Measurements from ENCODE around the gene BCL2.

DNA sequence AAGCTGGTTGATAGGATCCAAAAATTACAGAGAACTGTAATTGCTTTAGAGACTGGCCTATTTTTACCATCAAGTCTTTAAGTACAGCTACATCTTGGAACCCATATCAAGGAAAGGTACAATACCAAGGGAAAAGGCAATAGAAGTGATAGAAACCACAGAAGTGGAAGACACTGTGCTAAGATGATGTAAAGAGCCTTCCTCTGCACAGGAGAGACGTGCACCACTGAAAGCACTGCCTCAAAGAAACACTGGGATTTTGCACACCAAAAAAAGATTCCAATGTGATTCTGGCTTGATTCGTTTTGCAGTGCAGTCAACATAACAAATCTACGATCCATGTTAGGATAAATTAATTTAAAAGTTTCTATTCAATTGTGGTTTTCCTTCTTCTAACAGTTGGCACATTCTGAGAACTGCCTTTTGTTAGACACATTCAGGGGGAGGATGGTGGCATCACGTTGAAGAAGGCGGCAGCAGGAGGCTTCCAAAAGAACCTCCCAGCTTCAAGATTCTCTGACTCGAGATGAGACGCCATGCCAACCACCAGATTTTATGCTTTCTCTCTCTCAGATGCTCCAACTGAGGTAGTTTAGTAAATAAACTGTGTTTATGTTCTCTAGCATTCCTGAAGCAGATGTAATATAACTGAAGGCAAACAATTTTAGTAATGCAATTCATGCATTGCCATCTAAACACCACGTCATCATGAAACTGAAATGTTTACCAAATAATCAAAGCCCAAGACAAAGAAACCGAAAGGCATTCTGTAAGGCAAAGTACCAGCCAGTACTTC lies 102.9 kb downstream of the BCL2 start:
- TF ChIP-seq ZNF121 (CRISPR knock-in tag; IDR thresholded peaks at IDR 0.05) (no peak), TCF7 (CRISPR knock-in tag; IDR thresholded peaks at IDR 0.05; ENCODE audit: low read depth) (no peak), NR2C2 (CRISPR knock-in tag; IDR thresholded peaks at IDR 0.05) (no peak), ZNF263 (CRISPR knock-in tag; IDR thresholded peaks at IDR 0.05; ENCODE audit: low read depth) (no peak), CBFB (CRISPR knock-in tag; IDR thresholded peaks at IDR 0.05; ENCODE audit: low read depth) (no peak)
- TF ChIP-seq, protein P1, sequence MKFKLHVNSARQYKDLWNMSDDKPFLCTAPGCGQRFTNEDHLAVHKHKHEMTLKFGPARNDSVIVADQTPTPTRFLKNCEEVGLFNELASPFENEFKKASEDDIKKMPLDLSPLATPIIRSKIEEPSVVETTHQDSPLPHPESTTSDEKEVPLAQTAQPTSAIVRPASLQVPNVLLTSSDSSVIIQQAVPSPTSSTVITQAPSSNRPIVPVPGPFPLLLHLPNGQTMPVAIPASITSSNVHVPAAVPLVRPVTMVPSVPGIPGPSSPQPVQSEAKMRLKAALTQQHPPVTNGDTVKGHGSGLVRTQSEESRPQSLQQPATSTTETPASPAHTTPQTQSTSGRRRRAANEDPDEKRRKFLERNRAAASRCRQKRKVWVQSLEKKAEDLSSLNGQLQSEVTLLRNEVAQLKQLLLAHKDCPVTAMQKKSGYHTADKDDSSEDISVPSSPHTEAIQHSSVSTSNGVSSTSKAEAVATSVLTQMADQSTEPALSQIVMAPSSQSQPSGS (CRISPR knock-in tag; IDR thresholded peaks at IDR 0.05; ENCODE audit: borderline replicate concordance, low read depth) = no peak
- TF ChIP-seq, protein P2, sequence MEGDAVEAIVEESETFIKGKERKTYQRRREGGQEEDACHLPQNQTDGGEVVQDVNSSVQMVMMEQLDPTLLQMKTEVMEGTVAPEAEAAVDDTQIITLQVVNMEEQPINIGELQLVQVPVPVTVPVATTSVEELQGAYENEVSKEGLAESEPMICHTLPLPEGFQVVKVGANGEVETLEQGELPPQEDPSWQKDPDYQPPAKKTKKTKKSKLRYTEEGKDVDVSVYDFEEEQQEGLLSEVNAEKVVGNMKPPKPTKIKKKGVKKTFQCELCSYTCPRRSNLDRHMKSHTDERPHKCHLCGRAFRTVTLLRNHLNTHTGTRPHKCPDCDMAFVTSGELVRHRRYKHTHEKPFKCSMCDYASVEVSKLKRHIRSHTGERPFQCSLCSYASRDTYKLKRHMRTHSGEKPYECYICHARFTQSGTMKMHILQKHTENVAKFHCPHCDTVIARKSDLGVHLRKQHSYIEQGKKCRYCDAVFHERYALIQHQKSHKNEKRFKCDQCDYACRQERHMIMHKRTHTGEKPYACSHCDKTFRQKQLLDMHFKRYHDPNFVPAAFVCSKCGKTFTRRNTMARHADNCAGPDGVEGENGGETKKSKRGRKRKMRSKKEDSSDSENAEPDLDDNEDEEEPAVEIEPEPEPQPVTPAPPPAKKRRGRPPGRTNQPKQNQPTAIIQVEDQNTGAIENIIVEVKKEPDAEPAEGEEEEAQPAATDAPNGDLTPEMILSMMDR (IDR thresholded peaks at IDR 0.05) = no peak
- TF ChIP-seq, protein P3, sequence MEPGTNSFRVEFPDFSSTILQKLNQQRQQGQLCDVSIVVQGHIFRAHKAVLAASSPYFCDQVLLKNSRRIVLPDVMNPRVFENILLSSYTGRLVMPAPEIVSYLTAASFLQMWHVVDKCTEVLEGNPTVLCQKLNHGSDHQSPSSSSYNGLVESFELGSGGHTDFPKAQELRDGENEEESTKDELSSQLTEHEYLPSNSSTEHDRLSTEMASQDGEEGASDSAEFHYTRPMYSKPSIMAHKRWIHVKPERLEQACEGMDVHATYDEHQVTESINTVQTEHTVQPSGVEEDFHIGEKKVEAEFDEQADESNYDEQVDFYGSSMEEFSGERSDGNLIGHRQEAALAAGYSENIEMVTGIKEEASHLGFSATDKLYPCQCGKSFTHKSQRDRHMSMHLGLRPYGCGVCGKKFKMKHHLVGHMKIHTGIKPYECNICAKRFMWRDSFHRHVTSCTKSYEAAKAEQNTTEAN (CRISPR knock-in tag; IDR thresholded peaks at IDR 0.05) = no peak
- TF ChIP-seq, protein P4, sequence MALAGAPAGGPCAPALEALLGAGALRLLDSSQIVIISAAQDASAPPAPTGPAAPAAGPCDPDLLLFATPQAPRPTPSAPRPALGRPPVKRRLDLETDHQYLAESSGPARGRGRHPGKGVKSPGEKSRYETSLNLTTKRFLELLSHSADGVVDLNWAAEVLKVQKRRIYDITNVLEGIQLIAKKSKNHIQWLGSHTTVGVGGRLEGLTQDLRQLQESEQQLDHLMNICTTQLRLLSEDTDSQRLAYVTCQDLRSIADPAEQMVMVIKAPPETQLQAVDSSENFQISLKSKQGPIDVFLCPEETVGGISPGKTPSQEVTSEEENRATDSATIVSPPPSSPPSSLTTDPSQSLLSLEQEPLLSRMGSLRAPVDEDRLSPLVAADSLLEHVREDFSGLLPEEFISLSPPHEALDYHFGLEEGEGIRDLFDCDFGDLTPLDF (CRISPR knock-in tag; IDR thresholded peaks at IDR 0.05) = no peak
- TF ChIP-seq, protein P5, sequence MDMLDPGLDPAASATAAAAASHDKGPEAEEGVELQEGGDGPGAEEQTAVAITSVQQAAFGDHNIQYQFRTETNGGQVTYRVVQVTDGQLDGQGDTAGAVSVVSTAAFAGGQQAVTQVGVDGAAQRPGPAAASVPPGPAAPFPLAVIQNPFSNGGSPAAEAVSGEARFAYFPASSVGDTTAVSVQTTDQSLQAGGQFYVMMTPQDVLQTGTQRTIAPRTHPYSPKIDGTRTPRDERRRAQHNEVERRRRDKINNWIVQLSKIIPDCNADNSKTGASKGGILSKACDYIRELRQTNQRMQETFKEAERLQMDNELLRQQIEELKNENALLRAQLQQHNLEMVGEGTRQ (CRISPR knock-in tag; IDR thresholded peaks at IDR 0.05) = no peak
- TF ChIP-seq, protein P6, sequence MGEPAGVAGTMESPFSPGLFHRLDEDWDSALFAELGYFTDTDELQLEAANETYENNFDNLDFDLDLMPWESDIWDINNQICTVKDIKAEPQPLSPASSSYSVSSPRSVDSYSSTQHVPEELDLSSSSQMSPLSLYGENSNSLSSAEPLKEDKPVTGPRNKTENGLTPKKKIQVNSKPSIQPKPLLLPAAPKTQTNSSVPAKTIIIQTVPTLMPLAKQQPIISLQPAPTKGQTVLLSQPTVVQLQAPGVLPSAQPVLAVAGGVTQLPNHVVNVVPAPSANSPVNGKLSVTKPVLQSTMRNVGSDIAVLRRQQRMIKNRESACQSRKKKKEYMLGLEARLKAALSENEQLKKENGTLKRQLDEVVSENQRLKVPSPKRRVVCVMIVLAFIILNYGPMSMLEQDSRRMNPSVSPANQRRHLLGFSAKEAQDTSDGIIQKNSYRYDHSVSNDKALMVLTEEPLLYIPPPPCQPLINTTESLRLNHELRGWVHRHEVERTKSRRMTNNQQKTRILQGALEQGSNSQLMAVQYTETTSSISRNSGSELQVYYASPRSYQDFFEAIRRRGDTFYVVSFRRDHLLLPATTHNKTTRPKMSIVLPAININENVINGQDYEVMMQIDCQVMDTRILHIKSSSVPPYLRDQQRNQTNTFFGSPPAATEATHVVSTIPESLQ (CRISPR knock-in tag; IDR thresholded peaks at IDR 0.05) = no peak
